Natural killer cell treated with Interleukin-12 subunit alpha and Interleukin-12 subunit beta and Interleukin-15 and Interleukin-18, amount 100 ng/mL, for 72 hours (primary cell): ENCODE data around the gene NECAB2. TPM values are rescaled to one million over a fixed set of nuclear protein-coding genes. Genes with fewer than 3 reads are reported as not detected.
A peak's percentile ranks its signal among the peaks of the same experiment; 100 is the strongest.

Experiments
- ATAC-seq, 2 donors: fragments of 150-1000 bp; cut with Tn5 transposase in 1 of 2; sonication (Bioruptor Pico), chemical (Tn5 transposase) in 1 of 2; 2 replicates each; pipeline ENCODE4 v1.10.0; 2021
- DNase-seq: peaks from one replicate; pipeline ENCODE4 v3.0.0; 2022; ENCODE audit warnings: low spot score
- H3K27ac Mint-ChIP-seq, 2 donors: 1 replicate in 1 of 2; 2 replicates in 1 of 2; pipeline ENCODE4 v1.8.0; 2022; ENCODE audit warnings: mixed read lengths in 2 of 2, mild to moderate bottlenecking in 1 of 2, moderate library complexity in 1 of 2
- H3K27me3 Mint-ChIP-seq, 2 donors: 1 replicate in 1 of 2; 2 replicates in 1 of 2; pipeline ENCODE4 v1.8.0; 2022; ENCODE audit warnings: mixed read lengths in 2 of 2
- H3K36me3 Mint-ChIP-seq: one replicate; pipeline ENCODE4 v1.8.0; 2022; ENCODE audit warnings: mixed read lengths
- H3K4me1 Mint-ChIP-seq, 2 donors: 1 replicate in 1 of 2; 2 replicates in 1 of 2; pipeline ENCODE4 v1.8.0; 2022; ENCODE audit warnings: low read depth in 2 of 2, mixed read lengths in 2 of 2, mild to moderate bottlenecking in 1 of 2
- H3K4me3 Mint-ChIP-seq: one replicate; pipeline ENCODE4 v1.8.0; 2022; ENCODE audit warnings: mixed read lengths
- H3K9me3 Mint-ChIP-seq: 2 replicates; pipeline ENCODE4 v1.8.0; 2022; ENCODE audit warnings: mixed read lengths
- total RNA-seq, 2 donors: library from RNA; stranded (reverse); gene quantifications; one replicate each; pipeline ENCODE4 v1.2.3, GENCODE V29; 2022

NECAB2 gene
- total RNA-seq, 2 donors from 2014 or later, result not detected

GRCh38 chr16:84043486-84044117, 75.6 kb downstream of the NECAB2 start:
- no peak for ATAC-seq
- Mint-ChIP-seq H3K36me3 (no peaks in the 10 kb centered on the region), H3K27me3 (peaks cover 9 to 18% of the 10 kb centered on the region in 2 donors), H3K4me1 (no peaks in the 10 kb centered on the region), H3K4me3 (no peak overlapping the region), H3K9me3 (no peaks in the 10 kb centered on the region), H3K27ac (no peak overlapping the region)
- no peak for DNase-seq

DNA sequence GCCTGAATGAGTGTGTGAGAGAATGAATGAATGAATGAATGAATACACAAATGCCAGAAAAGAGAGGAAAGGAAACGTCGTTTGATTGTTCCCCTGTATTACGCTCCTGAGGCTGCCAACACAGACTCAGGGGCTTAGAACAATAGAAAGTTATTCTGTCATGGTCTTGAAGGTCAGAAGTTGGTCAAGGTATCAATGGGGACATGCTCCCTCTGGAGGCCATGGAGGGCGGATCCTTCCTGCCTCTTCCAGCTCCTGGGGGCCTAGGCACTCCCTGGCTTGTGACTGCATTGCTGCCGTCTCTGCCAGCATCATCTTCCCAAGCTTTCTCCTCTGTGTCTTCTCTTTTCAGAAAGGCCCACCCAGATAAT, 76.1 kb downstream of the NECAB2 start:
- Mint-ChIP-seq H3K4me1 (no peaks in the 10 kb centered on the region), H3K9me3 (no peaks in the 10 kb centered on the region), H3K27ac (no peak overlapping the region), H3K4me3 (no peak overlapping the region), H3K36me3 (no peaks in the 10 kb centered on the region), H3K27me3 (peaks cover 9 to 18% of the 10 kb centered on the region in 2 donors)
- no peak for DNase-seq
- no peak for ATAC-seq

DNA sequence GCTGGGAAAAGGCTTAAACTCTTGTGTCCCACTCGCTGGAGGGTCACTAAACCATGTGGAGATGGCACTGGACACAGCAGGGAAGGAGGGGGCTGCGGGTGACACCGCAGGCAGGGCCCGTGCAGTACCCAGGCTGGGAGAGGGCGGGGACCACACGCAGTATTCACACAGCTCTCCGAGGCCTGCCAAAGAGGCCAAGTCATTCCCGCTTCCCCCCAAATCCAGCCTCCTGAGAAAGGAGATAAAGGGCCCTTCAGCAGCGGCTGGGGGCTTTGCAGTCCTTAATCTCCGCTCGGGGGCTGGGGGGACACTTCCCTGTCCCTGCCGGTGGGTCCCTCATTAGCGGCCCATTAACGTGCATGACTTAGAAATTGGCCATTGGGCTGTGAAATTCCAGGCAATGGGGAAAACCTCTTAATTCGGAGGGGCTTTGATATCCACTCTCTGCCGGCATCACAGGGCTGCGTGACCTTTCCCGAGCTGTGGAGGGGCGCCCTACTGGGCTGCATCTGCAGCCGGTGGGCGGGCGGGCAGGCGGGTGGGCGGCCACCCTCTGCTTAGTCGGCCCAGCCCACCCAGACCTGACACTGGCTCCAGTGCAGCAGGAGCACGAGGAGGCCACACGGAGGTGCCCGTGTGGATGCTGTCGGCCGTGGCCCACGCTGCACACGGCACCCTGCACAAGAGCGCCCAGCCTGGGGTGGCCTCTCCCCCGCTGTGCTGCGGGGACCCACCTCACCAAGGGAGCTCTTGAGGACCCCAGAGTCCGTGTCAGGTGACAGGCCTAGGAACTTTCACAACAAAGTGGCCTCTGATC, 77.2 kb downstream of the NECAB2 start:
- no peaks in the 10 kb centered on the region for H3K9me3 Mint-ChIP-seq
- no peak for DNase-seq
- ATAC-seq, result no peak
- H3K27me3 Mint-ChIP-seq, result peaks cover 9 to 15% of the 10 kb centered on the region in 2 donors
- no peak overlapping the region for H3K4me3 Mint-ChIP-seq
- no peaks in the 10 kb centered on the region for H3K4me1 Mint-ChIP-seq
- no peaks in the 10 kb centered on the region for H3K36me3 Mint-ChIP-seq
- no peak overlapping the region for H3K27ac Mint-ChIP-seq

GRCh38 chr16:84045818-84046470, 77.9 kb downstream of the NECAB2 start:
- Mint-ChIP-seq H3K27ac (no peak overlapping the region), H3K4me3 (no peak overlapping the region), H3K4me1 (no peaks in the 10 kb centered on the region), H3K27me3 (peaks cover 9 to 12% of the 10 kb centered on the region in 2 donors), H3K36me3 (no peaks in the 10 kb centered on the region), H3K9me3 (no peaks in the 10 kb centered on the region)
- no peak for DNase-seq
- no peak for ATAC-seq

- no peaks in the 10 kb centered on the region for H3K4me1 Mint-ChIP-seq
- DNase-seq (no peak), ATAC-seq (no peak)
- H3K4me3 Mint-ChIP-seq, result no peak overlapping the region
- H3K9me3 Mint-ChIP-seq, result no peaks in the 10 kb centered on the region
- peaks cover 9 to 11% of the 10 kb centered on the region in 2 donors for H3K27me3 Mint-ChIP-seq
- no peaks in the 10 kb centered on the region for H3K36me3 Mint-ChIP-seq
- H3K27ac Mint-ChIP-seq, result no peak overlapping the region
Observed at GRCh38 chr16:84047206-84047605, 79.2 kb downstream of the NECAB2 start.

DNA sequence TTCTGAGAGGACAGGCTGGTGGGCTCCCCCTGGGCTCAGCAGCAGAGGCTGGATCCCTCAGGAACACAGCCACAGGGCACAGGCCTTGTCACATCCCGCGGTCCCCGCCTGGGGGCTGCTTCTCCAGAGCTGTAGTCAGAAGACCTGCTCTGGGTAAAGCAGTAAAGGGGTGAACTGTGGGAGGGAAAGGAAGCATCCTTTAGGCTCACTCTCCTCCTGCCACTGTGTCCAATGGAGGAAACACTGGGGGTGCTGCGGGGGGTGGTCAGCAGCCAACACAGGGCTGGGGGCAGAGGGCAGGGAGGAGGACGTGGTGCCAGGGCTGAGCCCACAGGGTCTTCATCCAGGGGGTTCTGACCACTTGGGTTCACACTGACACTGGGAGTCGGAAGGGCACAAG, 79.6 kb downstream of the NECAB2 start:
- ATAC-seq (no peak), DNase-seq (no peak)
- no peak overlapping the region for H3K4me3 Mint-ChIP-seq
- H3K4me1 Mint-ChIP-seq, result no peaks in the 10 kb centered on the region
- no peaks in the 10 kb centered on the region for H3K9me3 Mint-ChIP-seq
- peaks cover 7 to 9% of the 10 kb centered on the region in 2 donors for H3K27me3 Mint-ChIP-seq
- H3K27ac Mint-ChIP-seq, result no peak overlapping the region
- peaks cover 3% of the 10 kb centered on the region for H3K36me3 Mint-ChIP-seq

- ATAC-seq, result no peak
- Mint-ChIP-seq H3K4me1 (no peaks in the 10 kb centered on the region), H3K27ac (no peak overlapping the region)
Observed at GRCh38 chr16:84048270-84048669, 80.2 kb downstream of the NECAB2 start.

GRCh38 chr16:84048871-84049270, 80.8 kb downstream of the NECAB2 start:
- Mint-ChIP-seq H3K27me3 (peaks cover 6% of the 10 kb centered on the region in 2 donors), H3K9me3 (no peaks in the 10 kb centered on the region), H3K27ac (no peak overlapping the region), H3K36me3 (peaks cover 6% of the 10 kb centered on the region), H3K4me1 (no peaks in the 10 kb centered on the region), H3K4me3 (no peak overlapping the region)
- no peak for DNase-seq
- peak in 1 of 2 donors; percentile 6 for ATAC-seq

More at GRCh38 chr16:84048270-84048669, 80.2 kb downstream of the NECAB2 start:
- Mint-ChIP-seq H3K9me3 (no peaks in the 10 kb centered on the region), H3K27me3 (peaks cover 7 to 9% of the 10 kb centered on the region in 2 donors), H3K36me3 (peaks cover 5% of the 10 kb centered on the region), H3K4me3 (no peak overlapping the region)
- no peak for DNase-seq

- Mint-ChIP-seq H3K36me3 (peaks cover 10% of the 10 kb centered on the region), H3K4me3 (no peak overlapping the region), H3K9me3 (no peaks in the 10 kb centered on the region), H3K27me3 (peaks cover 0 to under 1% of the 10 kb centered on the region in 2 donors), H3K4me1 (no peaks in the 10 kb centered on the region), H3K27ac (no peak overlapping the region)
- ATAC-seq (no peak), DNase-seq (no peak)
Observed at GRCh38 chr16:84049403-84050060, 81.5 kb downstream of the NECAB2 start.

- no peaks in the 10 kb centered on the region for H3K9me3 Mint-ChIP-seq
- H3K27me3 Mint-ChIP-seq, result no peaks in the 10 kb centered on the region
- ATAC-seq, result no peak
- peaks cover 10% of the 10 kb centered on the region for H3K36me3 Mint-ChIP-seq
- no peak for DNase-seq
- no peak overlapping the region for H3K4me3 Mint-ChIP-seq
- no peak overlapping the region for H3K27ac Mint-ChIP-seq
- H3K4me1 Mint-ChIP-seq, result no peaks in the 10 kb centered on the region
Observed at GRCh38 chr16:84050316-84050715, 82.3 kb downstream of the NECAB2 start.

- no peak for ATAC-seq
Observed at GRCh38 chr16:84052071-84052622, 84.1 kb downstream of the NECAB2 start.

More at GRCh38 chr16:84052071-84052622, 84.1 kb downstream of the NECAB2 start:
- Mint-ChIP-seq H3K9me3 (no peaks in the 10 kb centered on the region), H3K27me3 (no peaks in the 10 kb centered on the region), H3K4me1 (peaks cover 0 to 3% of the 10 kb centered on the region in 2 donors), H3K27ac (no peak overlapping the region), H3K4me3 (no peak overlapping the region), H3K36me3 (peaks cover 15% of the 10 kb centered on the region)
- DNase-seq, result no peak
